Measurements from ENCODE around the gene SLC45A3. TPM values are rescaled to one million over a fixed set of nuclear protein-coding genes. Genes with fewer than 3 reads are reported as not detected.

SLC45A3 gene
- total and polyA plus RNA-seq, 2 of the 8 experiments (the other 6 are each of a cell fraction or from before 2014, with no cell fraction given) = 13.0 to 14.3 TPM

DNA sequence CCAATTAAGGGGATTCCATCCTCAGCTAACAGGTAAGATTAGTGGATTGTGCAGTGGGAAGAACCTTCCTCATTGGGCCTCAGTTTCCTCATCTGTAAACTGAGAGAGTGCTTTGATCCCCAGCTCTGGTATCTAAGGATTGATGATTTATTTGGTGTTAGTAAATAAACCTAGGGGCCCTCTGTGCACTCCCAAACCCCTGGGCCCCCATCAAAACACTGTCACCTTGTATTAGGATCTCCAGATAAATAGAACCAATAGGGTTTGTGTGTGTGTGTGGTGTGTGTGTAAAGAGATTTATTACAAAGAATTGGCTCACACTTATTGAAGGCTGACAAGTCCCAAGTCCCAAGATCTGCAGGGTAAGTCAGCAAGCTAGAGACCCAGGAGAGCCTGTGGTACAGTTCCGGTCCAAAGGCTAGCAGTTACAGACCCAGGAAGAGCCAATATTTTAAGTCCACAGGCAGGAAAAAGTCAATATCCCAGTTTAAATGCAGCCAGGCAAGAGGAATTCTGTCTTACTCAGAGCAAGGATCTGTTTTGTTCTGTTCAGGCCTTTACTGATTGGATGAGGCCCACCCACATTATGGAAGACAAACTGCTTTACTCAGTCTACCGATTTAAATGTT, 37.5 kb downstream of the SLC45A3 start:
- H2BK5ac ChIP-seq (ENCODE audit: low read depth, low read length) = no peak overlapping the region
- DNase-seq (ENCODE audit: low read depth in 1 of 2, low spot score in 2 of 2) (no peak), FAIRE-seq (no peak)
- H3K4me3 ChIP-seq (ENCODE audit: extremely low read depth in 1 of 4, insufficient read depth in 2 of 4, low read depth in 3 of 4, low read length in 4 of 4) = no peak overlapping the region
- H2BK15ac ChIP-seq (ENCODE audit: low read length) = no peak overlapping the region
- H3K36me3 ChIP-seq (ENCODE audit: control insufficient read depth in 2 of 4, insufficient read depth in 4 of 4, low read length in 3 of 4) = no peaks in the 10 kb centered on the region
- ChIA-PET CTCF (ENCODE audit: partially characterized antibody) (interaction anchor here (0.8 to 19.2 kb wide), 7 partner anchors 11 to 68 kb away, joined by 3 to 282 read pairs (median 8); partner anchors contain the start of gene ELK4), POLR2A (ENCODE audit: partially characterized antibody) (interaction anchor here (0.7 to 4.4 kb wide), 2 partner anchors 11 to 14 kb away, joined by 4 to 20 read pairs; partner anchors contain the start of gene ELK4)
- H3K27ac ChIP-seq (ENCODE audit: low read depth, low read length) = no peak overlapping the region
- H3K4me1 ChIP-seq (replicated peaks in 1 of 4; ENCODE audit: control insufficient read depth in 3 of 4, insufficient read depth in 4 of 4, low read length in 3 of 4) = no peaks in the 10 kb centered on the region
- no peak overlapping the region for H3K56ac ChIP-seq (replicated peaks; ENCODE audit: insufficient read length, low read depth, low read length)
- no peak overlapping the region for H3K4ac ChIP-seq (replicated peaks; ENCODE audit: insufficient read length, low read depth, low read length)
- H3K18ac ChIP-seq (ENCODE audit: extremely low read depth, low read length) = no peak overlapping the region
- H3K14ac ChIP-seq (ENCODE audit: insufficient read length) = no peak overlapping the region
- peaks cover 0 to 1% of the 10 kb centered on the region in 2 experiments for H4K20me1 ChIP-seq (replicated peaks in 1 of 2; ENCODE audit: control insufficient read depth in 1 of 2, insufficient read depth in 2 of 2, low read length in 2 of 2)
- H4K8ac ChIP-seq (ENCODE audit: extremely low read depth, insufficient read depth, low read length) = no peak overlapping the region
- no peak overlapping the region for H2BK12ac ChIP-seq (ENCODE audit: low read depth, low read length)
- H3K79me2 ChIP-seq (ENCODE audit: control insufficient read depth in 1 of 2, insufficient read depth in 2 of 2, low read length in 2 of 2) = no peaks in the 10 kb centered on the region
- no peak overlapping the region for H3K4me2 ChIP-seq (ENCODE audit: insufficient read depth in 1 of 2, low read depth in 2 of 2, low read length in 2 of 2)
- H4K91ac ChIP-seq (replicated peaks; ENCODE audit: insufficient read length, low read length) = no peak overlapping the region
- H2AFZ ChIP-seq (ENCODE audit: low read length) = no peak overlapping the region
- H3K23ac ChIP-seq (ENCODE audit: insufficient read length) = no peak overlapping the region
- no peaks in the 10 kb centered on the region for H3K23me2 ChIP-seq (ENCODE audit: low read depth, low read length)
- H3K79me1 ChIP-seq (ENCODE audit: low read depth, low read length) = no peaks in the 10 kb centered on the region
- H2BK20ac ChIP-seq (ENCODE audit: low read length) = no peak overlapping the region
- 0 out of 7 replicates have a peak, but pooled peaks cover 0 to 2% (median 0%) of the 10 kb centered on the region in 4 experiments for H3K27me3 ChIP-seq (replicated peaks in 1 of 4; ENCODE audit: control insufficient read depth in 3 of 4, extremely low read depth in 1 of 4, insufficient read depth in 3 of 4, low read length in 3 of 4)
- H3K9ac ChIP-seq (replicated peaks in 1 of 4; ENCODE audit: extremely low read depth in 1 of 4, low read depth in 3 of 4, low read length in 3 of 4) = no peak overlapping the region
- H4K5ac ChIP-seq (ENCODE audit: insufficient read length, low read depth, low read length) = no peak overlapping the region
- 96% methylated on average over 2 of the region's 2 CpGs; no CpG with 5 or more reads in 1 of the 2 experiments for WGBS, 2 experiments (ENCODE audit: extremely low coverage in 1 of 2, insufficient coverage in 1 of 2, insufficient read length in 1 of 2, insufficient replicate concordance in 2 of 2, low coverage in 1 of 2, low lambda C conversion rate in 2 of 2, missing lambda C conversion rate in 1 of 2)
- no peak overlapping the region for H2BK120ac ChIP-seq (replicated peaks; ENCODE audit: low read depth, low read length)
- H3K9me3 ChIP-seq (ENCODE audit: insufficient read depth in 2 of 2, low read depth in 1 of 2, low read length in 1 of 2) = no peaks in the 10 kb centered on the region
- H2AK5ac ChIP-seq (ENCODE audit: low read depth, low read length) = no peak overlapping the region
- TF ChIP-seq JUN (IDR thresholded peaks at IDR 0.05; ENCODE audit: low read depth, low read length) (no peak), POLR2A (IDR thresholded peaks at IDR 0.05; ENCODE audit: control extremely low read depth in 1 of 2, low read depth in 2 of 2, low read length in 2 of 2) (no peak), MAFK (IDR thresholded peaks at IDR 0.05; ENCODE audit: low read depth, low read length) (no peak)

Data from H1 (cell line).